GM12872 (cell line): ENCODE measurements around the gene HDAC4.

Experiments
- TF ChIP-seq, protein P1 (sequence below): IDR thresholded peaks from 3 replicates; pipeline ENCODE4 v1.5.1; 2011; ENCODE audit warnings: low read depth, mild to moderate bottlenecking, low read length, moderate library complexity; ENCODE audit not compliant: insufficient read depth

The HDAC4 gene

DNA sequence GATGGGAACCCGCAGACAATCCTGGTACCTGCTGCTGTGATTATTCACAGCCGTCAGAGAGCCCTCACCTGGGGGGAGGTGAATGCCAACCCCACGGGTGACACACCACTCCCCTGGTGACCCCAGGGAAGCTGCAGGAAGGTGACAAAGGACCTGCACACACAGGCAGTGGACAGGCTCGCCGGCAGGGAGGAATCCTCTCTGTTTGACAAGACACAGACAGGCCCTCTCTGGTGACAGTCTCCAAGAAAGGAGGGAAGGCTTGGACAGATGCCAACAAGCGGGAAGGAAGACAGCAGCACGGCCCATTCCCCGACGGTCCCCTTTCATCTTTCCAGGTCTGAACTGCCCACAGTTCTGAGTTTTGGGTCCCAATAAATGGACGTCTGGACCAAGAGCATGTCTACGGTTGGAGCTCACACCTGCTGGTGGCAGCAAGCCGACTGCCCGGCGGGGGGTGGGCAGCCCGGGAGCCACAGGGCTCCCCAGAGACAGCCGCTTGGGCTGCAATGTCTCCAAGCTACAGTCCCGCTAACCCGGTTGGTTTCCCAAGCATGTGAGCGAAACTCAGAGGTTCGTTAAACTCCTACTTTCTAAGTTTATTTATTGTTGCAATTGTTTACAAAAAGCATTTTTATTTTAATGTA lies 31.8 kb downstream of the HDAC4 start:
- TF ChIP-seq, protein P1, sequence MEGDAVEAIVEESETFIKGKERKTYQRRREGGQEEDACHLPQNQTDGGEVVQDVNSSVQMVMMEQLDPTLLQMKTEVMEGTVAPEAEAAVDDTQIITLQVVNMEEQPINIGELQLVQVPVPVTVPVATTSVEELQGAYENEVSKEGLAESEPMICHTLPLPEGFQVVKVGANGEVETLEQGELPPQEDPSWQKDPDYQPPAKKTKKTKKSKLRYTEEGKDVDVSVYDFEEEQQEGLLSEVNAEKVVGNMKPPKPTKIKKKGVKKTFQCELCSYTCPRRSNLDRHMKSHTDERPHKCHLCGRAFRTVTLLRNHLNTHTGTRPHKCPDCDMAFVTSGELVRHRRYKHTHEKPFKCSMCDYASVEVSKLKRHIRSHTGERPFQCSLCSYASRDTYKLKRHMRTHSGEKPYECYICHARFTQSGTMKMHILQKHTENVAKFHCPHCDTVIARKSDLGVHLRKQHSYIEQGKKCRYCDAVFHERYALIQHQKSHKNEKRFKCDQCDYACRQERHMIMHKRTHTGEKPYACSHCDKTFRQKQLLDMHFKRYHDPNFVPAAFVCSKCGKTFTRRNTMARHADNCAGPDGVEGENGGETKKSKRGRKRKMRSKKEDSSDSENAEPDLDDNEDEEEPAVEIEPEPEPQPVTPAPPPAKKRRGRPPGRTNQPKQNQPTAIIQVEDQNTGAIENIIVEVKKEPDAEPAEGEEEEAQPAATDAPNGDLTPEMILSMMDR, result no peak

DNA sequence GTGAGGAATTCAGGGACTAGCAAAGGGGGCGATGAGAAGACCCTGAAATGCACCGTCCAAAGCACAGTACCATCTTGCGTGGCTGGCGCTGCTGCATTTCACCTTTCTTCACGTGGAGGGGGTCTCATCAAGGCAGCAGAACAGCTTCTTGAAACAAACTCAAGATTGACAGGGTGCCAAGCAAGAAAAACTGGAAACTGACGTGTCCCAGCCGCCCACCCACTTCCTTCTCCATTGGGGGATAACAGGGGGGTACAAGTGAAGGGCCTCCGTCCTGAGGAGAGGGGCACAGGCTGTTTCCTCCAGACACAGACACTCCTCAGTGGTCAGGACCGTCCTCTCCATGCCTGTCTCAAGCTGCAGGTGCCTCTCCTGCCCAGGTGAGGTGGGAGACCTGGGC lies 32.5 kb downstream of the HDAC4 start:
- TF ChIP-seq, protein P1, result no peak

DNA sequence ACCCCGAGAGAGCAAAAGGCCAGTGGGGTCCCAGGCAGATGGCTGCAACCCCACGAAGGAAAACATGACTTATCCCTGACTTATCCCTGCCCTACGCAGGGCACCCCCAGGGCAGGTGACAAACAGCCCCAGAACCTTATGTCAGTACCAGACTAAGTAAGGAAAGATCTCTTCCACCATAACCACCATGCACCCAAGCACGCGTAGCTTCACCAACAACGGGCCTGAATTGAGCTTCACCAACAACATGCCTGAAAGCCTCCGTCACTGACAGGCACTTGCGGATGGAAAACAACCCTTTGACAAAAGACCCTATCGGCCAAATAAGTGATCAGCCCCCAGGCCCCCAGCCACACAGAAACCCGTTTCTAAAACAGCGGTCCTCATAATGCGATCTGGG lies 34.1 kb downstream of the HDAC4 start:
- TF ChIP-seq, protein P1, result no peak

DNA sequence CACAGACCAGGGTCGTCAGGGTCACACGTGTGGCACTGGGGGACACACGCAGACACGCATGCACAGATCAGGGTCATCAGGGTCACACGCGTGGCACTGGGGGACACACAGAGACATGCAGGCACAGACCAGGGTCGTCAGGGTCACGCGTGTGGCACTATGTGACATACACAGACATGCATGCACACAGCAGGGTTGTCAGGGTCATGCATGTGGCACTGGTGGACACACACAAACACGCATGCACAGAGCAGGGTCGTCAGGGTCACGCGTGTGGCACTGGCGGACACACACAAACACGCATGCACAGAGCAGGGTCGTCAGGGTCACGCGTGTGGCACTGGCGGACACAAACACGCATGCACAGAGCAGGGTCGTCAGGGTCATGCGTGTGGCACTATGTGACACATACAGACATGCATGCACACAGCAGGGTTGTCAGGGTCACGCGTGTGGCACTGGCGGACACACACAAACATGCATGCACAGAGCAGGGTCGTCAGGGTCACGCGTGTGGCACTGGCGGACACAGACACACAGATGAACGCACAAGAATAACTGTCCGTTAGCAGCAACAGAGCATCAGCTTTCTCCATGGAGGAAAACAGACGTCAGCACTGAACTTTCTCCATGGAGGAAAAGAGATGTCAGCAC lies 34.9 kb downstream of the HDAC4 start:
- TF ChIP-seq, protein P1, result no peak

DNA sequence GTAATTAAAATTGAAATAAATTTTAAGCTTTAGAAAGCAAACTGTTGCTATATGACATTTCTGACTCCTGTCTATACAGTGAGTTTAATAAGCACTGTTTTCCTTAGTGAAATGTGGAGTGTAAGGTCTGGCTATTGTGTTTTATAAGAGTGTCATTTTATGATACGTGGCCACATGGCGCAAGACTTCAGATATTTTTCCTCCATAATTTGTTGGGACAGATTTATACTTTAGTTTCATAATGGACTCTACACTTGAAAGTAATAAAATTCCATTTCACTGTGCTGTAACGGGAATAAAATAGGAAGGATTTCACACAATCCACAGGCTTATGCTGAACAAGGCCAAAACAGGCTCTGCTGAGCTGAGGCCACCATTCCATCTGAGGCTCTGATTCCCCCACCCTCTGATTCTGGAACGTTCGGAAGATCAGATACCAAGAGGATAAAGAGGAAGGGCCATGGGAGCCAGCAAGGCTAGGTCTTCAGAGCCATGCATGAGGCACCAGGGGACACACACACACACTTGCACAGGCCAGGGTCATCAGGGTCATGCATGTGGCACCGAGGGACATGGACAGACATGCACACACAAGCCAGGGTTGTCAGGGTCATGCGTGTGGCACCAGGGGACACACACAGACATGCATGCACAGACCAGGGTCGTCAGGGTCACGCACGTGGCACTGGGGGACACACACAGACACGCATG lies 35.6 kb downstream of the HDAC4 start:
- TF ChIP-seq, protein P1, result no peak

DNA sequence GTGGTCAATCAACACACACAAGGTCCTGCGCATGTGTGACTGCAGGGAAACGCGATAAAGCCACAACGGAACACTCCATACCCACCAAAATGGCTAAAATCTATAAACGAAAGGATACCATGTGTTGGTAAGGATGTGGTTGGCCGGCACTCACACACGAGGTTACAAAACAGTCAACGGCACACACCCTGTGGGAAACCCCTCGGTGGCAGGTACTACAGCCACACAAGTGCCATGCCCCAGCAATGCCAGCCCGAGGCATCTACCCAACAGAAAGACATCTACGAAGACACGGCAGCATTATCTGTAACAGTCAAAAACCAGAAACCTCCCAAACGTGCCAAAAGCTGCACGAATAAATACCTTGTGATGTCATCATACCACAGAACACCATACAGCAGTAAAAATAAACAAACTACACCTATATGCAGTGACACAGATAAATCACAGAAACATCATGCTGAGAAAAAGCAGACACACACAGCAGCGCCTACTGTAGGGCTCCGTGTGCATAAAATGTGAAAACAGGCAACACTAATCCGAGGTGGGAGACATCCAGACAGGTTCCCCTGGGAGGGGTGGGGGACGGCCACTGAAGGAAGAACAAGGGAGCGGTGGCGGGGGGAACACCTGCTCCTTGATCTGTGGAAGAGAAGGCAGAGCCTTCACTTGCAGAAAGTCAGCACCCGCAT lies 36.7 kb downstream of the HDAC4 start:
- TF ChIP-seq, protein P1, result no peak

DNA sequence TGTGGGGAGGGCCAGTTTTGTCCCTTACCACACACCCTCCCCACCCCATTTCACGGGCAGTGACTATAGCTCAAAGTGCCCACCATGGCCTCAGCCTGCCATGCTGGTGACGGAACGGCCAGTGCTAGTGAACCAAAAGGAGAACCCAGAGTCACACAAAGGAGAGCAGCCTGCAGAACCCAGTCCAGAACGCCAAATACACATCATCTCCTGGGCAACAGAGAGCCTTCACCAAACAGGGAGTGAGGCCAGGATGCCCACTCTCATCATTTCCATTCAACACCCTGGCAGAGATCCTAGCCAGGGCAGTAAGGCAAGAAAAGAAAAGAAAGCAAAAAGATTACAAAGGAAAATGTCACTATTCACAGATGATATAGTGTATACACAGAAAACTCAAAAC lies 38.3 kb downstream of the HDAC4 start:
- TF ChIP-seq, protein P1, result no peak
